HCT116 (cell line): ENCODE results near the gene LBHD1. TPM values are rescaled to one million over a fixed set of nuclear protein-coding genes. Genes with fewer than 3 reads are reported as not detected.

Experiments
- ATAC-seq: fragments of 200-7000 bp; cut with Tn5 transposase; 2 replicates; pipeline ENCODE4 v1.9.1; 2020; ENCODE audit warnings: mild to moderate bottlenecking, moderate library complexity
- BruUV-seq: library from RNA; stranded (reverse); fragments of 400-500 nt; replicated peaks from 2 replicates; lab custom pipeline; 2021; lab: Mats Ljungman, UMichigan
- CTCF ChIA-PET: fragments of 300-600 bp; sonication (Branson Sonifier 250); formaldehyde crosslinking; loops from one replicate; lab custom pipeline; 2021; ENCODE audit warnings: antibody characterized with exemption; lab: Charles Lee
- POLR2A ChIA-PET: fragments of 300-600, 350-600 bp; sonication (Branson Sonifier 250); formaldehyde crosslinking; loops from one replicate; lab custom pipeline; 2021; ENCODE audit warnings: antibody characterized with exemption; lab: Charles Lee
- RAD21 ChIA-PET, 2 experiments: fragments of 300-600 bp; sonication (Branson Sonifier 250); formaldehyde crosslinking; loops; one replicate each; lab custom pipeline; 2023; ENCODE audit warnings: low total read pairs in 2 of 2; ENCODE audit not compliant: uncharacterized antibody in 2 of 2, unreplicated experiment in 2 of 2, low non-redundant PET in 1 of 2; lab: Charles Lee
- DNase-seq: peaks from one replicate; pipeline ENCODE4 v3.0.0-alpha.2; 2010; ENCODE audit warnings: low read depth, low spot score
- H2AFZ ChIP-seq: fragments of 200-600 bp; shearing (Covaris generic), sonication (generic); 2 replicates; pipeline ENCODE4 v1.6.1; 2017; ENCODE audit warnings: low read depth, mixed run types, mixed read lengths, antibody characterized with exemption, low read length; ENCODE audit not compliant: poor library complexity, severe bottlenecking
- H3K27ac ChIP-seq: 2 replicates; pipeline ENCODE4 v1.5.1; 2012; ENCODE audit warnings: low read depth, low read length
- H3K27me3 ChIP-seq: fragments of 200-600 bp; sonication (generic); 2 replicates; pipeline ENCODE4 v1.6.1; 2016; ENCODE audit warnings: mixed run types, low read length, mixed read lengths; ENCODE audit not compliant: insufficient read depth
- H3K36me3 ChIP-seq, 2 experiments: fragments of 200-500 bp in 1 of 2; fragments of 200-600 bp in 1 of 2; sonication (Bioruptor generic) in 1 of 2; sonication (generic) in 1 of 2; 2 replicates each; pipeline versions ENCODE4 v1.5.1 to v1.6.1; 2014 to 2016; ENCODE audit warnings: low read length in 2 of 2, inconsistent platforms in 1 of 2, mixed read lengths in 1 of 2, mixed run types in 1 of 2; ENCODE audit not compliant: insufficient read depth in 2 of 2, control insufficient read depth in 1 of 2
- H3K4me1 ChIP-seq, 2 experiments: fragments of 200-600 bp in 1 of 2; sonication (generic) in 1 of 2; 2 replicates each; pipeline versions ENCODE4 v1.5.1 to v1.6.1; 2012 to 2017; ENCODE audit warnings: low read length in 2 of 2, inconsistent platforms in 1 of 2, mild to moderate bottlenecking in 1 of 2, mixed read lengths in 1 of 2, mixed run types in 1 of 2, moderate library complexity in 1 of 2; ENCODE audit not compliant: insufficient read depth in 2 of 2, control insufficient read depth in 1 of 2
- H3K4me2 ChIP-seq: fragments of 200-600 bp; sonication (generic); 2 replicates; pipeline ENCODE4 v1.6.1; 2017; ENCODE audit warnings: mixed run types, low read length, mixed read lengths
- H3K4me3 ChIP-seq, 2 experiments: fragments of 200-600 bp in 1 of 2; sonication (generic) in 1 of 2; replicated peaks in 1 of 2; 2 replicates each; pipeline ENCODE4 v1.5.1; 2011 to 2016; ENCODE audit warnings: low read length in 2 of 2, control low read depth in 1 of 2, low read depth in 1 of 2, mild to moderate bottlenecking in 1 of 2, mixed read lengths in 1 of 2, mixed run types in 1 of 2
- H3K79me2 ChIP-seq: fragments of 200-600 bp; sonication (generic); 2 replicates; pipeline ENCODE4 v1.6.1; 2017; ENCODE audit warnings: mild to moderate bottlenecking, mixed run types, low read length, moderate library complexity, mixed read lengths; ENCODE audit not compliant: insufficient read depth
- H3K9ac ChIP-seq: fragments of 200-600 bp; sonication (generic); 2 replicates; pipeline ENCODE4 v1.6.1; 2016; ENCODE audit warnings: low read length, mixed read lengths
- H3K9me2 ChIP-seq: fragments of 200-600 bp; sonication (generic), shearing (Covaris generic); 2 replicates; pipeline ENCODE4 v1.6.1; 2017; ENCODE audit warnings: mixed run types, mild to moderate bottlenecking, moderate library complexity; ENCODE audit not compliant: insufficient read depth
- H3K9me3 ChIP-seq, 2 experiments: fragments of 200-500 bp in 1 of 2; fragments of 200-600 bp in 1 of 2; sonication (Bioruptor generic) in 1 of 2; sonication (generic) in 1 of 2; 2 replicates each; pipeline ENCODE4 v1.6.1; 2014 to 2017; ENCODE audit warnings: low read length in 2 of 2, mixed read lengths in 2 of 2, inconsistent platforms in 1 of 2, low read depth in 1 of 2, mild to moderate bottlenecking in 1 of 2, mixed run types in 1 of 2, moderate library complexity in 1 of 2; ENCODE audit not compliant: control insufficient read depth in 1 of 2, insufficient read depth in 1 of 2
- H4K20me1 ChIP-seq: fragments of 200-600 bp; sonication (generic), shearing (Covaris generic); 2 replicates; pipeline ENCODE4 v1.6.1; 2017; ENCODE audit warnings: mixed run types, mild to moderate bottlenecking, moderate library complexity; ENCODE audit not compliant: insufficient read depth
- ATF3 ChIP-seq: IDR thresholded peaks from 2 replicates; pipeline ENCODE4 v1.6.1; 2012
- CBX3 ChIP-seq: IDR thresholded peaks from 2 replicates; pipeline ENCODE4 v1.6.1; 2012; ENCODE audit warnings: low read depth
- ELF1 ChIP-seq: IDR thresholded peaks from 2 replicates; pipeline ENCODE4 v1.6.1; 2012; ENCODE audit warnings: low read depth, borderline replicate concordance
- POLR2AphosphoS5 ChIP-seq: IDR thresholded peaks from 2 replicates; pipeline ENCODE4 v1.6.1; 2011; ENCODE audit warnings: mild to moderate bottlenecking, low read depth, low read length, moderate library complexity
- RAD21 ChIP-seq: IDR thresholded peaks from 2 replicates; pipeline ENCODE4 v1.6.1; 2012; ENCODE audit warnings: low read depth, mild to moderate bottlenecking
- REST ChIP-seq: IDR thresholded peaks from 2 replicates; pipeline ENCODE4 v1.6.1; 2012; ENCODE audit warnings: low read depth
- ZBTB33 ChIP-seq: IDR thresholded peaks from 2 replicates; pipeline ENCODE4 v1.6.1; 2011; ENCODE audit warnings: mild to moderate bottlenecking, low read length, moderate library complexity; ENCODE audit not compliant: insufficient replicate concordance; ENCODE audit errors: extremely low read depth
- intact Hi-C: fragments of 100-400 bp; cut with micrococcal nuclease; formaldehyde crosslinking; loops from 2 replicates; pipeline ENCODE4 v1.10.0; 2022
- total RNA-seq: library from RNA; stranded (reverse); gene quantifications from one replicate; pipeline ENCODE4 v1.2.1, GENCODE V29; 2021; ENCODE audit not compliant: unreplicated experiment

LBHD1 gene
- total RNA-seq, 1 experiment from 2014 or later: 14.7 TPM

GRCh38 chr11:62648185-62648966 is 23.7 kb downstream of the LBHD1 start:
- RAD21 ChIA-PET: no interaction called here
- H3K4me3 ChIP-seq: no peak overlapping the region
- no peaks in the 10 kb centered on the region for H3K27me3 ChIP-seq
- H3K79me2 ChIP-seq: peaks cover 63% of the 10 kb centered on the region
- peaks cover 10 to 16% of the 10 kb centered on the region in 2 experiments; a peak in 3 of 4 replicates for H3K36me3 ChIP-seq
- no peak for ATAC-seq
- POLR2A ChIA-PET: interaction anchor here (0.8 to 14.1 kb wide), 2 partner anchors 17 to 193 kb away, joined by 3 to 195 read pairs; partner anchors contain the start of genes C11orf98 and CSKMT
- intact Hi-C loops: loop anchor here (5.0 kb wide), 1 partner anchor 36 kb away; the partner anchor contains the start of genes EML3 and ROM1
- no peak for DNase-seq
- CTCF ChIA-PET: interaction anchor here (1.6 kb wide), 1 partner anchor 224 kb away, joined by 4 read pairs; no protein-coding TSS in a partner anchor
- no peak overlapping the region for H2AFZ ChIP-seq
- no peak overlapping the region for H3K9ac ChIP-seq
- H3K4me2 ChIP-seq: no peak overlapping the region
- H3K9me2 ChIP-seq: no peaks in the 10 kb centered on the region
- H3K4me1 ChIP-seq: peaks cover 12 to 30% of the 10 kb centered on the region in 2 experiments
- no TSS peak for BruUV-seq
- H3K9me3 ChIP-seq: no peaks in the 10 kb centered on the region
- no peaks in the 10 kb centered on the region for H4K20me1 ChIP-seq
- TF ChIP-seq POLR2AphosphoS5 (no peak), CBX3 (no peak), REST (no peak), RAD21 (no peak), ELF1 (no peak), ZBTB33 (no peak), ATF3 (no peak)
- H3K27ac ChIP-seq: no peak overlapping the region; the same call in 1 of the 2 replicates
